COLO668 (cell line): ENCODE measurements around the gene INPP5A.

ENCODE experiments used
- DNase-seq: peaks from one replicate; lab custom pipeline; 2025; ENCODE audit not compliant: unreplicated experiment; lab: John Stamatoyannopoulos, UW

The INPP5A gene

DNA sequence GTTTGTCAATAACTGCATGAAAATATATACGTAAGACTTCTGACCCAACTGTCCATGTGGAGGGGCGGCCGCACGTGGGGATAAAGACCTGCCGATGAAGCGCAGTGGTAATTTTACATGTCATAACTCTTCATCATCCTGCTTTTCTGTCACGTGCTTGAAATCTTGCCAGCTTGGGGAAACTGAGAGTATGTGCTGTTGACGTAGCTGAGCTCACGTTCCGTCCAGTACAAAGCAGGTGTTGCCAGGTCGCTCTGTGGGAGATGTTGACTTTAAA, 105.1 kb downstream of the INPP5A start:
- peak; percentile 4 for DNase-seq

- DNase-seq: no peak
Observed at GRCh38 chr10:132643709-132644526, 106.3 kb downstream of the INPP5A start.

DNA sequence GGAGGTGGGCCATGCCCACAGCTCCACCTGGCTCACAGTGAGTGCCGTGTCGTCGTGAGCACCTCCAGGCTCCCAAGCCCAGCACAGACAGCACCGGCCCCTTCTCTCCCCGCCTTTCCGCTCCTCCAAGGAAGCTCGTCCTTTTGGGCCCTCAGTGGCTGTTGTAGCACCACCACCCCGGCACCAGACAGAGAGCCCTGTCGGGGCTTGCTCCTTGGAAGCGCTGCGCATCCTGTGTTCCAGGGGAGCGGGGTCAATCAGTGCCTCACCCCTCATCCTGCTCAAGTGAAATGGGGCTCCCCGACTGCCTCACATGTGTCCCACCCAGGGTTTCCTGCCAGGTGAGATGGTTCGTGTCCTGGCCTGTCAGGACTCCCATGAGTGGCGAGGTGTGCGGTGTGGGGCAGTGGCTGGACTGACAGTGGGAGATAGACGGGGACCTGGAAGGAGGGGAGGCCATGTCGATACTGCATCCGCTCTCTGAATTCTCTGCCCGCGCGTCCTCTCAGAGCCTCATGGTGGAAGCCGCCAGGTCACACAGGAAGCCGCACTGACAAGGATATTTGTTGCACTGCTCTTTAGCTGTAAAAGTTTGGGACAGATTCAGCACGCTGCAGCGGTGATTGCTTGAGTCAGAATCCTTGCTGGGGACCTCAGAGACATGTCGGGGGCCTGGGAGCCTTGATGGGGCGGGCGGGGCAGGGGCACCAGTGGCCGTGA, 107.1 kb downstream of the INPP5A start:
- DNase-seq: no peak

GRCh38 chr10:132645247-132645530, 107.6 kb downstream of the INPP5A start:
- no peak for DNase-seq

- no peak for DNase-seq
Observed at GRCh38 chr10:132645630-132646442, 108.2 kb downstream of the INPP5A start.

- DNase-seq: no peak
Observed at GRCh38 chr10:132646443-132647097, 109.0 kb downstream of the INPP5A start.

GRCh38 chr10:132647424-132647823, 109.8 kb downstream of the INPP5A start:
- no peak for DNase-seq

DNA sequence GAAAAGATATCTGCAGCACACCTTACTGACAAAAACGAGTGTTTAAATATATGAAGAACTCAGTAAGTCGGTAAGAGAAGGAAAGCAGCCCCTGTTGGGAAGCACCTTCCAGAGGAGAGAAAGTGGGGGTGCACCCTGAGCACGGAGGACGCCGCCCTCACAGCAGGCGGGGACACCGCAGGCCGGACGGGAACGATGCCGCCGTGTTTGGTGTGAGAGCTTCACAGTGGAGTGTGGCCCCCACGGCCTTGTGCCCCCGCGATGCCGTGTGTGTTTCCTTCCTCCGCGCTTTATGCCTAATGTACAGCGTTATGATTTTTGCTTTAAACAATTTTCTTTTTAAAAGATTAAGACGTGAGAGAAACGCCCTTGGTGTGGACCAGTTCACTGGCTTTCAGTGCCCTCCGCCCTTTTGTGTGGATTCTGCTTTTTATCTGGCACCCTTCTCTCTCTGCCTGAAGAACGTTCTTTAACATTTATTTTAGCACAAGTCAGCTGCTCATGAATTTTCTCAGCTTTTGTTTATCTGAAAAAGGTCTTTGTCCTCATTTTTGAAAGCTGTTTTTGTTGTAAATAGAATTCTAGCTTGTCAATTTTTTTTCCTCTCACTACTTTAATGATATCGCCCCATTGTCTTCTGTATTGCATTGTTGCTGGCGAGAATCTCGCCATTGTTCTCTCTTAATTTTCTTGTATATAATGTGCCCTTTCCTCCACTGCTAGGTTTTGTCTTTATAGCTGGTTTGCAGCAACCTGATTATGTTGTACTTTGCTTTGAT, 110.7 kb downstream of the INPP5A start:
- no peak for DNase-seq

- DNase-seq: no peak
Observed at GRCh38 chr10:132648851-132649528, 111.4 kb downstream of the INPP5A start.

DNA sequence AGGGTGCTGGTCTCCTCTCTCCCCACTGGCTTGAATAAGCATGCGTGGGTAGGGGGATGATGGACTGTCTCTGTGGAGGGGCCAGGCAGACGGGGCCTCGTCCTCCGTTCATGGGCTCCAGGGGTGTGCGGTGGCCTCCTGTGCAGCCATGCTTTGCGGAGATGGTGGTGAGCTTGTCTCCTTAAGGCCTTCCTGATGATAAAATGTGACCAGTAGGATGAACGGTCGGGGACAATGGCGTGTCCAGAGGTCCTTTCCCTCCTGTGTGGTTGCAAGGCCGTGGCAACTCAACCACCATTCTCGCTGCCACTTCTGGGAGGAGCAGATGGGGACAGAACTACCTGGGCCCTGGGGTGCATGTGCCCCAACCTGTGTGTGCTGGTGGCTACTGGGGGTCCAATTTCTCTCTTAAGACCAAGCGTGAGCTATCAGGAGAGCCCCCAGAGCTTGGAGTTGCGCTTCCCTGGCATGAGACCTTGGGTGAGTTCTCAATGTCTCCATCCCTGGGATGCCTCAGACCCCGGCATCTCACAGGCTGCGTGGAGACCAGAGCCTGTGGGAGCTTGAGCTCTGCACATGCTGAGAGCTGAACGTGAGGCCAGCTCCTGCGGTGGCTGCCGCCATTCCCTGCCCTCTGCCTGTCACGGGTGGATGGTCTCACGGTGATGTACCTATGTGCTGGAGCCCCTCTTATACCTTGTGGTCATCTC, 112.2 kb downstream of the INPP5A start:
- DNase-seq: no peak

DNA sequence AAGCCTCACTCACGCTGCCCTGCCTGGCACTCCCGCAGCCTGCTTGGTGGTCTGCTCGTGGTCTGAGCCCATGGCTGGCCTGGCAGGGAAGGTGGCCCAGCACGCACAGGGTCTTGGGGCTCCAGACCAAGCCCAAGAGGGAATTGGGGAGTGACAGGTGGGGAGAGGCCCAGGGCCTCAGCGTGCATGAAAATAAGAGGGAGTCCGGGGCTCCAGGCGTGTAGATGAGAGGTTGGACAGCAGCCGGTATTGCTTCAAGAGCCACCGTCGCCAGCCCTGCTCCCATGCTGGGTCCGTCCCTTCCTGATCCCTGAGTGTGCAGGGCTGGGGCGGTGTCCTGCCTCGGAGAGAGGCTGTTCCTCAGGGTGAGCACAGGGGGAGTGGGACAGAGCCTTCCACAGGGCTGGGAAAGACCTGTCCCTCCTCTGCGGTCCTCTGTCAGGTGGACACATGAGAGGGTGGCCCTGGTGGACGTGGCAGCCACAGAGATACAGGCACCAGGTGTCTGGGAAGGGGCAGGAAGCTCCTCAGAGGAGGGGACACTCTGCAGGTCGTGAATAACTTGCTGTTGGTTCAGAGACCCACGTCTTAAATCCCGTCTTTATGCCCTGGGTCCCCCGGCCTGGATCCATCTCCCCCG, 113.1 kb downstream of the INPP5A start:
- DNase-seq: no peak

DNA sequence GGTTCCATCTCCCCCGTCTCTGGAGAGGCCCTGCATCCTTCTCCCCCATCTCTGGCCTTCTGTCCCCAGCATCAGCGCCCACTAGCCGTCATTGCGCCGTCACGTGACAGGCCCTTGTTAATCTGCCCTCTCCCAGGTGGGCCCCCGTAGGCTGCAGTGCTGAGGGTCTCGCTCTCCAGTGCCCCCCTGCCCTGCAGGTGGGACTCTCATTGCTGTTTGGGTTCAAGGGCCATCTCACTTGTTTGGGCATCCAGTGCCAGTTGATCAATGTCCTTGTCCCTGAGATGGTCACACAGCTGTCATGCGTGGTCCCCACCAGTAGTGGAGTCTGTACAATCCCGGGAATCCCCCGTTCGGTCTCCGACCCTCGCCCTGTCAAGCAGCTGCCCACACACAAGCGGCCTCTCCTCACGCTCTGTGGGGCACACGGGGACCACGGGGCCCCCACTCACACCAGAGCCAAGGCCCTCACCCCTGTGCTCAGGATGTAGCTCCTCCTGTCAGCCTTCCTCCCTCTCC, 114.0 kb downstream of the INPP5A start:
- DNase-seq: no peak

- no peak for DNase-seq
Observed at GRCh38 chr10:132652446-132652845, 114.9 kb downstream of the INPP5A start.

DNA sequence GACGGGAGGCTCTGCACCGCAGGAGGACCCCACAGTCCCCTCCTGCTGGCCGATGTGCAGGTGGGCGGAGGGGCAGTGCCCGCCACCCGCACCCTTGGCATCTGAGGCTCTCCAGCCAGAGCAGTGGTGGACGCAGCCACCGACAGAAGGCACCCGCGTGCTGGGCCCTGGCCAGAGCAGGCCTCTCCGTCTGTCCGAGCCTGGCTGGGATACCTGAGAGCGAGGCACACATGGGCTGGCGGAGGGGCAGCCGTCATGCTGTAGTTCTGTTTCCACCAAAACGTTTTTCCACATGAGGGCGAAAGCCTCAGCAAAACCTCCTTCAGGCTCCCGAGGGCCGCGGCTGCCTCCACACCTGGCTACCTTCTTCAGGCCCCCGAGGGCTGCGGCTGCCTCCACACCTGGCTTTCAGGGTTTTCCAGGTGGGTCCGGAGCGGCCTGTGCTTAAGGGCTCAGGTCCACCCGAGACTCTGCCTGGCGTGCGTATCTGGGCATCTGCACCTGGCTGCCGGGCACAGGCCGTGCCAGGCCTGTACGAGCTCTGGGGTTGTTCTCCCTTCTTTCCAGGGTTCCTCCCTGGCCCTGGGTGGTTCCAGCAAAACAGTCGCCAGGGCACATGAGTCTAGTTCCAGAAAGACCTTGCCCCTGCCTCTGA, 115.5 kb downstream of the INPP5A start:
- no peak for DNase-seq

- no peak for DNase-seq
Observed at GRCh38 chr10:132653721-132654120, 116.1 kb downstream of the INPP5A start.

GRCh38 chr10:132654121-132654571, 116.6 kb downstream of the INPP5A start:
- DNase-seq: no peak

- DNase-seq: peak; percentile 29
Observed at GRCh38 chr10:132654708-132655661, 117.4 kb downstream of the INPP5A start.
